ENCODE data around the gene PER1. TPM values are rescaled to one million over a fixed set of nuclear protein-coding genes. Genes with fewer than 3 reads are reported as not detected.

The PER1 gene
- total RNA-seq, 6 donors from 2014 or later, result 112 to 358 (median 288) TPM

GRCh38 chr17:8166731-8167130, 14.5 kb upstream of the PER1 start:
- peak in 1 of 2 donors; percentile 38 for DNase-seq
- H3K36me3 ChIP-seq, result peaks cover 0 to 1% (median 0%) of the 10 kb centered on the region in 4 donors
- 91 to 92% methylated on average over 5 to 6 of the region's 6 CpGs for WGBS, 2 donors
- no peaks in the 10 kb centered on the region for H3K9me3 ChIP-seq
- no peaks in the 10 kb centered on the region for H3K27me3 ChIP-seq
- H3K4me3 ChIP-seq, result no peak overlapping the region
- no peak overlapping the region for H3K27ac ChIP-seq
- TF ChIP-seq POLR2AphosphoS5 (IDR thresholded peaks at IDR 0.05) (no peak), CTCF (IDR thresholded peaks at IDR 0.05) (no peak), EP300 (IDR thresholded peaks at IDR 0.05) (no peak), POLR2A (IDR thresholded peaks at IDR 0.05) (no peak)
- no peak for ATAC-seq (ENCODE audit: low FRiP score in 2 of 2)
- peaks cover 22 to 25% (median 25%) of the 10 kb centered on the region in 4 donors for H3K4me1 ChIP-seq

DNA sequence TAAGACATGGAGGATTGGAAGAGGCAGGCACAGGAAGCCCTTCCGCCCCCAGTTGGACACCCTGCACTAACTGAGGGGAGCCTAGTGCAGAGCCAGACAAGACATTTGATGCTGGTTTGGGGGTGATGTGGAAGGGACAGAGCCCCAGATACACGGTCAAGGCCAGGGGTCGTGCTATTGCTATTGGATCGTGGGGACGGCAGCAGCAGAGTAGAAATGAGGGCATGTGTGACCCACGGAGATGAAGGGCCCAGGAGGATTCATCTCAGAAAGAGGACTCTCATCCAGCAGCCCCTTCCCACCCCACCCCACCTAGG, 12.6 kb upstream of the PER1 start:
- WGBS, 2 donors, result 74 to 75% methylated on average over 6 of the region's 6 CpGs
- ATAC-seq (ENCODE audit: low FRiP score in 2 of 2), result no peak

GRCh38 chr17:8163978-8164814, 12.0 kb upstream of the PER1 start:
- DNase-seq (peak; percentile 17 to 86), ATAC-seq (ENCODE audit: low FRiP score in 2 of 2) (peak; percentile 63 to 72)
- TF ChIP-seq POLR2AphosphoS5 (IDR thresholded peaks at IDR 0.05), result peak; percentile 70 to 81
- TF ChIP-seq CTCF (IDR thresholded peaks at IDR 0.05), result no peak
- peak in 1 of 4 donors; percentile 52 for TF ChIP-seq EP300 (IDR thresholded peaks at IDR 0.05)
- TF ChIP-seq POLR2A (IDR thresholded peaks at IDR 0.05), result no peak
- Histone ChIP-seq H3K4me1 (peaks cover 35 to 47% (median 40%) of the 10 kb centered on the region in 4 donors), H3K27me3 (no peaks in the 10 kb centered on the region), H3K36me3 (peaks cover 4 to 23% (median 8%) of the 10 kb centered on the region in 4 donors), H3K9me3 (no peaks in the 10 kb centered on the region), H3K27ac (peak overlapping the region; percentile 95 to 99 (median 97)), H3K4me3 (peak overlapping the region in 2 of 4 donors; percentile 2 to 95)
- 27 to 43% methylated on average over 6 to 13 of the region's 13 CpGs for WGBS, 2 donors

More for the DNA sequence above, 12.6 kb upstream of the PER1 start:
- no peaks in the 10 kb centered on the region for H3K27me3 ChIP-seq
- no peak overlapping the region for H3K4me3 ChIP-seq
- peak overlapping the region; percentile 95 to 99 (median 97) for H3K27ac ChIP-seq
- peaks cover 0 to 17% (median 5%) of the 10 kb centered on the region in 4 donors for H3K36me3 ChIP-seq
- DNase-seq, result no peak
- TF ChIP-seq EP300 (IDR thresholded peaks at IDR 0.05) (no peak), POLR2AphosphoS5 (IDR thresholded peaks at IDR 0.05) (no peak), POLR2A (IDR thresholded peaks at IDR 0.05) (no peak), CTCF (IDR thresholded peaks at IDR 0.05) (no peak)
- no peaks in the 10 kb centered on the region for H3K9me3 ChIP-seq
- H3K4me1 ChIP-seq, result peaks cover 35 to 41% (median 38%) of the 10 kb centered on the region in 4 donors

DNA sequence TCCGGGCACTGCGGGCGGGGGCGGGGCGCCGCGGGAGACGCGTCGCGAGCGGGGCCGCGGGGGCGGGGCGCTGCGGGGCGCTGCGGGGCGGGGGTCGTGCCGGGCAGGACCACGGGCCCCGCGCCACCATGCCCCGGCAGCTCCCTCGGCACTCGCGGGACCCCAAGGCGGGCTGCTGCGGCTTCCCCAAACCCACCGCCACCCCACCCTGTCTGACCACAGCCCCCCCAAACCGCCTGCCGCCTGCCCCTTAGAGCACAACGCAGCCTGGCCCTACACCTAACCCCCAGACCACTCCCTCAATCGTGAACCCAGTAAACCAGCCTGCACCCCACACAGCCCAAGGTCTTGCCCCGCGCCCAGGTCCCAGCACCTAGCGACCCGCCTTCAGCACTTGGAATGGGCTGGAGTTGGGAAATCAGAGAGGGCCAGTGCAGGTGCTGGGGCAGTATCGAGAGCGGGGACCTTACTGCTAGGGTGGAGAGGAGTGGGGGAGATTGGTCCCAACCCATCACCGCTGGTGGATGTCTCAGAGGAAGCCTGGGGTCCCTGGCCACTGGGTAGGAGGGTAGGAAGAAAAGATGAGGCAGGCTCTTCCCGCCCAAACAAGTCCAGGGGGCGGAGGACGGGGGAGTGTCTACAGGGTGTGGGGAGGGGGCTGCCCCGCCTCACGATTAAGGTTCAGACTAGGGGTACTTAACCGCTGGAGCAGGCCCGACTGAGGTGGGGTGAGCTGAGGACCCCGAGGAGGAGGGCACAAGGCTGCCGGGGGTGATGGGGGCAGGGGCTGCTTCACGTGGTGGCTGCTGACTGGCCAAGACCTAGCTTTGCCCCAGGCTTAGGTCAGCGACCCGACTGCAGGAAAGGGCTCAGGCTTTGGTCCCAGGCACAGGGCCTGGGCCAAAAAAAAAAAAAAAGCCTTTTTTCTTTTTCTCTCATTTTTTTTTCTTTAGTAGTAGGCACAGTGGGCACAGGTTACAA, 11.1 kb upstream of the PER1 start:
- H3K36me3 ChIP-seq, result peaks cover 4 to 26% (median 8%) of the 10 kb centered on the region in 4 donors
- no peaks in the 10 kb centered on the region for H3K27me3 ChIP-seq
- ATAC-seq (ENCODE audit: low FRiP score in 2 of 2) (peak; percentile 1 to 38), DNase-seq (peak in 1 of 2 donors; percentile 50)
- H3K9me3 ChIP-seq, result no peaks in the 10 kb centered on the region
- H3K4me3 ChIP-seq, result peak overlapping the region; percentile 25 to 95 (median 77)
- H3K4me1 ChIP-seq, result peaks cover 38 to 51% (median 46%) of the 10 kb centered on the region in 4 donors
- peak overlapping the region; percentile 95 to 99 (median 97) for H3K27ac ChIP-seq
- TF ChIP-seq POLR2AphosphoS5 (IDR thresholded peaks at IDR 0.05) (no peak), POLR2A (IDR thresholded peaks at IDR 0.05) (no peak), EP300 (IDR thresholded peaks at IDR 0.05) (no peak), CTCF (IDR thresholded peaks at IDR 0.05) (no peak)
- WGBS, 2 donors, result 7 to 27% methylated on average over 12 to 43 of the region's 55 CpGs
